ENCODE measurements around the gene PARD6B.

DNA sequence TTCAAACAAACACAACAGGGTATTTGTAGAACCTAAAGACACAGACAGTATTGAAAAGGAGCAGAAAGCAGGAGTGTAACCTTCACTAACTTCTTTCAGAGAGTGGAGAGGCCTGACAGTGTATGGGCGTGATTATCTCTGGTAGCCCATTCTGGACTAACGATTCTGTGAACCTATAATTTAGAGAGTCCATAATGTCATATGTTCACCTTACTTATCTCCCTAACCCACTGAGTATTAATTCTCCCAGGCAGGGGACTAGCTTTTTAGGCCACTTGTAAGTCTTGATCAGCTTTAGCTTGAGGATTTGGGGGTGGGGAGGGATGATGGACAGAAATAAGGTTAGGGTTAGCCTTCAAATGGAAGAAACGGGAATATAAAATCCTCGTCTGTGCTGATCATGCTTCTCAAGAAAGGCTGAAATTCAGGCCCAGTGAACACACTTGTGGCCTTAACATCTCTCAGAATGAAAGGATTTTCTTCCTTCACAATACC is 2.8 kb upstream of the PARD6B start:
- no peak for TF ChIP-seq SMC3 (IDR thresholded peaks at IDR 0.05; ENCODE audit: low read length)
- TF ChIP-seq, protein P1, sequence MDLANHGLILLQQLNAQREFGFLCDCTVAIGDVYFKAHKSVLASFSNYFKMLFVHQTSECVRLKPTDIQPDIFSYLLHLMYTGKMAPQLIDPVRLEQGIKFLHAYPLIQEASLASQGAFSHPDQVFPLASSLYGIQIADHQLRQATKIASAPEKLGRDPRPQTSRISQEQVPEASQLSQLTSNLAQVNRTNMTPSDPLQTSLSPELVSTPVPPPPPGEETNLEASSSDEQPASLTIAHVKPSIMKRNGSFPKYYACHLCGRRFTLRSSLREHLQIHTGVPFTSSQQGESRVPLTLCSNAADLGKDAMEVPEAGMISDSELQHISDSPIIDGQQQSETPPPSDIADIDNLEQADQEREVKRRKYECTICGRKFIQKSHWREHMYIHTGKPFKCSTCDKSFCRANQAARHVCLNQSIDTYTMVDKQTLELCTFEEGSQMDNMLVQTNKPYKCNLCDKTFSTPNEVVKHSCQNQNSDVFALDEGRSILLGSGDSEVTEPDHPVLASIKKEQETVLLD (CRISPR knock-in tag; IDR thresholded peaks at IDR 0.05; ENCODE audit: low read depth), result no peak
- TF ChIP-seq, protein P2, sequence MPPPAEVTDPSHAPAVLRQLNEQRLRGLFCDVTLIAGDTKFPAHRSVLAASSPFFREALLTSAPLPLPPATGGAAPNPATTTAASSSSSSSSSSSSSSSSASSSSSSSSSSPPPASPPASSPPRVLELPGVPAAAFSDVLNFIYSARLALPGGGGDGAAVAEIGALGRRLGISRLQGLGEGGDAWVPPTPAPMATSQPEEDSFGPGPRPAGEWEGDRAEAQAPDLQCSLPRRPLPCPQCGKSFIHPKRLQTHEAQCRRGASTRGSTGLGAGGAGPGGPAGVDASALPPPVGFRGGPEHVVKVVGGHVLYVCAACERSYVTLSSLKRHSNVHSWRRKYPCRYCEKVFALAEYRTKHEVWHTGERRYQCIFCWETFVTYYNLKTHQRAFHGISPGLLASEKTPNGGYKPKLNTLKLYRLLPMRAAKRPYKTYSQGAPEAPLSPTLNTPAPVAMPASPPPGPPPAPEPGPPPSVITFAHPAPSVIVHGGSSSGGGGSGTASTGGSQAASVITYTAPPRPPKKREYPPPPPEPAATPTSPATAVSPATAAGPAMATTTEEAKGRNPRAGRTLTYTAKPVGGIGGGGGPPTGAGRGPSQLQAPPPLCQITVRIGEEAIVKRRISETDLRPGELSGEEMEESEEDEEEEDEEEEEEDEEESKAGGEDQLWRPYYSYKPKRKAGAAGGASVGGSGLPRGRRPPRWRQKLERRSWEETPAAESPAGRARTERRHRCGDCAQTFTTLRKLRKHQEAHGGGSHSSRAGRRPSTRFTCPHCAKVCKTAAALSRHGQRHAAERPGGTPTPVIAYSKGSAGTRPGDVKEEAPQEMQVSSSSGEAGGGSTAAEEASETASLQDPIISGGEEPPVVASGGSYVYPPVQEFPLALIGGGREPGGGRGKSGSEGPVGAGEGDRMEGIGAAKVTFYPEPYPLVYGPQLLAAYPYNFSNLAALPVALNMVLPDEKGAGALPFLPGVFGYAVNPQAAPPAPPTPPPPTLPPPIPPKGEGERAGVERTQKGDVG (CRISPR knock-in tag; IDR thresholded peaks at IDR 0.05; ENCODE audit: borderline replicate concordance), result no peak
- no peak for TF ChIP-seq ZBTB3 (CRISPR knock-in tag; IDR thresholded peaks at IDR 0.05; ENCODE audit: borderline replicate concordance, low read depth)
- TF ChIP-seq, protein P3, sequence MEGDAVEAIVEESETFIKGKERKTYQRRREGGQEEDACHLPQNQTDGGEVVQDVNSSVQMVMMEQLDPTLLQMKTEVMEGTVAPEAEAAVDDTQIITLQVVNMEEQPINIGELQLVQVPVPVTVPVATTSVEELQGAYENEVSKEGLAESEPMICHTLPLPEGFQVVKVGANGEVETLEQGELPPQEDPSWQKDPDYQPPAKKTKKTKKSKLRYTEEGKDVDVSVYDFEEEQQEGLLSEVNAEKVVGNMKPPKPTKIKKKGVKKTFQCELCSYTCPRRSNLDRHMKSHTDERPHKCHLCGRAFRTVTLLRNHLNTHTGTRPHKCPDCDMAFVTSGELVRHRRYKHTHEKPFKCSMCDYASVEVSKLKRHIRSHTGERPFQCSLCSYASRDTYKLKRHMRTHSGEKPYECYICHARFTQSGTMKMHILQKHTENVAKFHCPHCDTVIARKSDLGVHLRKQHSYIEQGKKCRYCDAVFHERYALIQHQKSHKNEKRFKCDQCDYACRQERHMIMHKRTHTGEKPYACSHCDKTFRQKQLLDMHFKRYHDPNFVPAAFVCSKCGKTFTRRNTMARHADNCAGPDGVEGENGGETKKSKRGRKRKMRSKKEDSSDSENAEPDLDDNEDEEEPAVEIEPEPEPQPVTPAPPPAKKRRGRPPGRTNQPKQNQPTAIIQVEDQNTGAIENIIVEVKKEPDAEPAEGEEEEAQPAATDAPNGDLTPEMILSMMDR (CRISPR knock-in tag; IDR thresholded peaks at IDR 0.05), result no peak
- TF ChIP-seq TCF7L2 (IDR thresholded peaks at IDR 0.05; ENCODE audit: low read depth, low read length), result no peak
- no peak for TF ChIP-seq ZKSCAN1 (IDR thresholded peaks at IDR 0.05; ENCODE audit: low read length)
- TF ChIP-seq RAD21 (CRISPR knock-in tag; IDR thresholded peaks at IDR 0.05), result no peak
- TF ChIP-seq GATAD1 (CRISPR knock-in tag; IDR thresholded peaks at IDR 0.05), result no peak
- TF ChIP-seq, protein P4, sequence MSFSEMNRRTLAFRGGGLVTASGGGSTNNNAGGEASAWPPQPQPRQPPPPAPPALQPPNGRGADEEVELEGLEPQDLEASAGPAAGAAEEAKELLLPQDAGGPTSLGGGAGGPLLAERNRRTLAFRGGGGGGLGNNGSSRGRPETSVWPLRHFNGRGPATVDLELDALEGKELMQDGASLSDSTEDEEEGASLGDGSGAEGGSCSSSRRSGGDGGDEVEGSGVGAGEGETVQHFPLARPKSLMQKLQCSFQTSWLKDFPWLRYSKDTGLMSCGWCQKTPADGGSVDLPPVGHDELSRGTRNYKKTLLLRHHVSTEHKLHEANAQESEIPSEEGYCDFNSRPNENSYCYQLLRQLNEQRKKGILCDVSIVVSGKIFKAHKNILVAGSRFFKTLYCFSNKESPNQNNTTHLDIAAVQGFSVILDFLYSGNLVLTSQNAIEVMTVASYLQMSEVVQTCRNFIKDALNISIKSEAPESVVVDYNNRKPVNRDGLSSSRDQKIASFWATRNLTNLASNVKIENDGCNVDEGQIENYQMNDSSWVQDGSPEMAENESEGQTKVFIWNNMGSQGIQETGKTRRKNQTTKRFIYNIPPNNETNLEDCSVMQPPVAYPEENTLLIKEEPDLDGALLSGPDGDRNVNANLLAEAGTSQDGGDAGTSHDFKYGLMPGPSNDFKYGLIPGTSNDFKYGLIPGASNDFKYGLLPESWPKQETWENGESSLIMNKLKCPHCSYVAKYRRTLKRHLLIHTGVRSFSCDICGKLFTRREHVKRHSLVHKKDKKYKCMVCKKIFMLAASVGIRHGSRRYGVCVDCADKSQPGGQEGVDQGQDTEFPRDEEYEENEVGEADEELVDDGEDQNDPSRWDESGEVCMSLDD (CRISPR knock-in tag; IDR thresholded peaks at IDR 0.05; ENCODE audit: borderline replicate concordance), result no peak
- no peak for TF ChIP-seq ZNF646 (CRISPR knock-in tag; IDR thresholded peaks at IDR 0.05)
- TF ChIP-seq USF2 (IDR thresholded peaks at IDR 0.05; ENCODE audit: low read depth, low read length), result no peak
- no peak for TF ChIP-seq USF2 (CRISPR knock-in tag; IDR thresholded peaks at IDR 0.05; ENCODE audit: borderline replicate concordance)
- TF ChIP-seq PITX1 (CRISPR knock-in tag; IDR thresholded peaks at IDR 0.05), result no peak
- TF ChIP-seq XRCC5 (optimal IDR thresholded peaks at IDR 0.05; ENCODE audit: low read length), result no peak

Data from HepG2 (cell line).